Activated T-cell treated with anti-CD3 and anti-CD28 coated beads for 48 hours (primary cell): Measurements from ENCODE around the gene LBHD1.
A peak's percentile ranks its signal among the peaks of the same experiment; 100 is the strongest.

Experiments used
- DNase-seq: peaks from one replicate; pipeline ENCODE4 v3.0.0-alpha.2; 2020; ENCODE audit warnings: low read depth

Gene LBHD1

DNA sequence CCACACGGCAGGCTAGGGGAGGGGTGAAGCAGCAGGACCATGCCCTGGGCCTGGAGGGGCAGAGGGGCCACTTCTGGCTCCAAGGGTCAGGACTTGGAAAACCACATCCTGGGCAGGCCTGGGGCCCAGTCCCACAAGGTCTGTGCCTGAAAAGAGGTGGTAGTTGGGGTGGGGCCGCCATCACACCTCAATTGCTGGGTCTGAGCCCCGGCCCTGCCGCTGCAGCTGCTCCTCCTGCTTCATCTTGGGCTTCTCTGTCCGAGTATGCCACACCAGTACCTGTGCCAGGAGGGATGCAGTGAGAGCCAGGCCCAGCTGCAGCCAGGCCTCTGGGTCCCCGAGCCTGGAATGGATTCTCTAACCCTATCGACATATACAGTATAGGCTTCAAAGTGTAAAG is 56.5 kb downstream of the LBHD1 start:
- DNase-seq: no peak

DNA sequence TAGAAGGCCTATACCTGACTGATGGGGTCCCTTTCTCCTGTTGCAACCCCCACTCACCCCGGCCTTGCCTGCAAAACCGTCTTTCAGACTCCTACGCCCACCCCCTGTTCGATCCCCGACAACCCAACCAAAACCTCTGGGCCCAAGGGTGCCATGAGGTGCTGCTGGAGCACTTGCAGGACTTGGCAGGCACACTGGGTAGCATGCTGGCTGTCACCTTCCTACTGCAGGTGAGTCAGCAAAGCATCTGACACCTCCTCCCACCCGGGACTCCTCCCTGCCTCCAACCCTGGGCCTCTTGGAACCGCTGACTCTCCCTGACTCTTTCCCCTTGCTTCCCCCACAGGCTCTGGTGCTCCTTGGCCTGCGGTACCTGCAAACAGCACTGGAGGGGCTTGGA is 57.8 kb downstream of the LBHD1 start:
- DNase-seq: peak; percentile 52

DNA sequence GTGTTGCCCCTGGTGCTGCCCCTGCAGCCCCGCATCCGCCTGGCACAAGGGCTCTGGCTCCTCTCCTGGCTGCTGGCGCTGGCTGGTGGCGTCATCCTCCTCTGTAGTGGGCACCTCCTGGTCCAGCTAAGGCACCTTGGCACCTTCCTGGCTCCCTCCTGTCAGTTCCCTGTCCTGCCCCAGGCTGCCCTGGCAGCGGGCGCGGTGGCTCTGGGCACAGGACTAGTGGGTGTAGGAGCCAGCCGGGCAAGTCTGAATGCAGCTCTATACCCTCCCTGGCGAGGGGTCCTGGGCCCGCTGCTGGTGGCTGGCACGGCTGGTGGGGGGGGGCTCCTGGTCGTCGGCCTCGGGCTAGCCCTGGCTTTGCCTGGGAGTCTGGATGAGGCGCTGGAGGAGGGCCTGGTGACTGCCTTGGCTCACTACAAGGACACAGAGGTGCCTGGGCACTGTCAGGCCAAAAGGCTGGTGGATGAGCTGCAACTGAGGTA is 58.7 kb downstream of the LBHD1 start:
- DNase-seq: no peak
